Activated naive CD8-positive, alpha-beta T cell treated with anti-CD3 and anti-CD28 coated beads for 36 hours (primary cell): ENCODE results near the gene UNC5B. TPM values are rescaled to one million over a fixed set of nuclear protein-coding genes. Genes with fewer than 3 reads are reported as not detected.

Experiments
- DNase-seq: peaks from one replicate; pipeline ENCODE4 v3.0.0; 2021
- H3K27ac Mint-ChIP-seq: one replicate; pipeline ENCODE4 v1.8.0; 2022; ENCODE audit warnings: mild to moderate bottlenecking, moderate library complexity, mixed read lengths
- H3K27me3 Mint-ChIP-seq: one replicate; pipeline ENCODE4 v1.8.0; 2022; ENCODE audit warnings: mild to moderate bottlenecking, mixed read lengths
- H3K36me3 Mint-ChIP-seq: one replicate; pipeline ENCODE4 v1.8.0; 2021; ENCODE audit warnings: mild to moderate bottlenecking, mixed read lengths
- H3K4me1 Mint-ChIP-seq: one replicate; pipeline ENCODE4 v1.8.0; 2021; ENCODE audit warnings: mixed read lengths
- H3K4me3 Mint-ChIP-seq: one replicate; pipeline ENCODE4 v1.8.0; 2022; ENCODE audit warnings: mild to moderate bottlenecking, moderate library complexity, mixed read lengths
- H3K9me3 Mint-ChIP-seq: one replicate; pipeline ENCODE4 v1.8.0; 2022; ENCODE audit warnings: mixed read lengths
- total RNA-seq, 2 experiments: library from RNA; stranded (reverse); gene quantifications; one replicate each; pipeline ENCODE4 v1.2.3, GENCODE V29; 2021

The UNC5B gene
- total RNA-seq, 2 experiments from 2014 or later, result 0.04 TPM; not detected in 1

GRCh38 chr10:71338728-71339495, 126.5 kb downstream of the UNC5B start:
- Mint-ChIP-seq H3K4me3 (no peak overlapping the region), H3K9me3 (no peaks in the 10 kb centered on the region), H3K27me3 (no peaks in the 10 kb centered on the region), H3K36me3 (peaks cover 2% of the 10 kb centered on the region), H3K27ac (no peak overlapping the region), H3K4me1 (no peaks in the 10 kb centered on the region)
- DNase-seq, result no peak

DNA sequence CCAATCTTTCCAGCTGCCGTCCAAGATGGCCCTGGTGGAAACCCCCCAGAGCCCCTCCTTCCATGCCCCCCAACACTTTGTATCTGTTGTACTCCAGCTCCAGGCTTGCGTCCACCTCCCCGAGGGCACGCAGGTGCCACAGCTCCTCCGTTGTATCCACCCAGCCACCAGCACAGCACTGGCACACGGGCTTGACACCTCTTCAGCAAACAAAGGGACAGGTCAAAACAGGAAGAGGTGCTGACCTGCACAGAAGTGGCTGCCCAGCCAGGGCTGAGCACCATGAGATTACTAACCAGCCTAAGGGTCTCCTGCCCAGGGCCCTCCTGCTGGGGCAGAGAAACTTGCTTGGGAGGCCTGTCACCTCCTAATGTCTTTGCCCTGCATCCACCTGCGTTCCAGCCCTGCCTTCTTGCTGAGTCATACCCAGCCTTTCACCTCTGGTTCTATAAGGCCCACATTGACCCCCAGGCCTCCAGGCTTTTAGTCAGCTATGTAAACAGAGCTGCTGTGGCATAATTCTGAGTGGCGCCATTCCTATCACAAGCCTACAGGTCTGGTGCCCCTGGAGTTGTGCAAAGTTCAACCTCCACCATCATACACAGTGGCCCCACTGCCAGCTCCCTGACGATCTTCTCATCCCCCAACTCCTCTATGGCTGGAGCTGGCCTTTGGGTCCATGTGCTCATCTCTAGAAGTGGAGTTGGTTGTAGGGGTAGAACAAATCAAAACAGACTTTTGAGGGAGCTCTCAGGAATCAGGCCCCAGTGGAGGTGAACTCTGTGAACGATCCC, 127.6 kb downstream of the UNC5B start:
- H3K4me1 Mint-ChIP-seq, result no peaks in the 10 kb centered on the region
- no peaks in the 10 kb centered on the region for H3K9me3 Mint-ChIP-seq
- DNase-seq, result no peak

DNA sequence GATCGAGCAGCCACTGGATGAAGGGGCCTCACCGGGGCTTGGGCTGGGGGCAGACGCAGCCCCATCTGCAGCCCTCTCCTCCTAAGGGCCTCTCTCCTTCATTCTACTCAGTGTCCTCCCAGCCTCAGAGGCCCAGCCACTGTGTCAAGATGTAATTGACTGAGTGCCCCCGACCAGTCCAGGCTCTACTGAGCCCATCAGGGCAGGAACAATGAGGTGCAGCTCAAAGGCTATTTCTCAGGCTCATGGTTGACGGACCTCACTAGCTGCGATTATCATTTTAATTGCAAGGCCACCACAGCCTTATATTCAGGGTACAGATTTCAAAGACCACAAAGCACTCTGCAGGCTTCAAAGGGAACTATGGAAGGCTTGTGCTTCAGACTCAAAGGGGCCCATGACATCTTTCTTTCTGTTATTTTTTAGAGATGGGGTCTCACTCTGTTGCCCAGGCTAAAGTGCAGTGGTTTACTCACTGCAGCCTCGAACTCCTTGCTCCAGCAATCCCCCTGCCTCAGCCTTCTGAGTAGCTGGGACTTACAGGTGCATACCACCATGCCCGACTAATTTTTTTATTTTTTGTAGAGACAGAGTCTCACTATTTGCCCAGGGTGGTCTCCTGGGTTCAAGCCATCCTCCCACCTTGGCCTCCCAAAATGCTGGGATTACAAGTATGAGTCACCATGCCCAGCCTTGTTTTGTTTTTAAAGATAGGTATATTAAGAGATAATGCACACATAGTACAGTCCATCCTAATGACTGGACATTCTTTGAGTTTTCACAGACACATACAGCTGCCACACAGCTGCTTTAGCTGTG, 130.4 kb downstream of the UNC5B start:
- no peaks in the 10 kb centered on the region for H3K4me1 Mint-ChIP-seq
- DNase-seq, result no peak
- no peak overlapping the region for H3K4me3 Mint-ChIP-seq
- no peaks in the 10 kb centered on the region for H3K27me3 Mint-ChIP-seq
- no peaks in the 10 kb centered on the region for H3K9me3 Mint-ChIP-seq
- H3K36me3 Mint-ChIP-seq, result peaks cover 2% of the 10 kb centered on the region
- H3K27ac Mint-ChIP-seq, result no peak overlapping the region

More for the DNA sequence above, 127.6 kb downstream of the UNC5B start:
- Mint-ChIP-seq H3K4me3 (no peak overlapping the region), H3K27me3 (no peaks in the 10 kb centered on the region), H3K27ac (peak overlapping the region; percentile 40), H3K36me3 (peaks cover 2% of the 10 kb centered on the region)

DNA sequence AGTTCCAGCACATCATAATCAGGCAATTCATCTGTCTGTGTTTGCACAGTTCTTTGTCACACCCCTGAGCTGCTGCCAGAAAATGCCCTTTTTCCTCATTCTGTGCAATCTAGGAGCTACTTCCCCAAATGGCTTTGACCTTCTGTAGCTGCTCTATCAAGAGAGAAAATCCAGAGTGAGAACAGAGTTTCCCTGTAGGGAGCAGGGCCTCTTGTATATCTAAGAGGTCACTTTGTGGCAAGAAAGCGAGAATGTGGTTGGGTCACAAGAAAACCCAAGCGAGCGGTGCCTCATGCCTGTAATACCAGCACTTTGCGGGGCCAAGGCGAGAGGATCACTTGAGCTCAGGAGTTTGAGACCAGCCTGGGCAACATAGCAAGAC, 131.0 kb downstream of the UNC5B start:
- Mint-ChIP-seq H3K27ac (no peak overlapping the region), H3K4me3 (no peak overlapping the region), H3K27me3 (no peaks in the 10 kb centered on the region), H3K36me3 (peaks cover 2% of the 10 kb centered on the region), H3K9me3 (no peaks in the 10 kb centered on the region), H3K4me1 (no peaks in the 10 kb centered on the region)
- no peak for DNase-seq

DNA sequence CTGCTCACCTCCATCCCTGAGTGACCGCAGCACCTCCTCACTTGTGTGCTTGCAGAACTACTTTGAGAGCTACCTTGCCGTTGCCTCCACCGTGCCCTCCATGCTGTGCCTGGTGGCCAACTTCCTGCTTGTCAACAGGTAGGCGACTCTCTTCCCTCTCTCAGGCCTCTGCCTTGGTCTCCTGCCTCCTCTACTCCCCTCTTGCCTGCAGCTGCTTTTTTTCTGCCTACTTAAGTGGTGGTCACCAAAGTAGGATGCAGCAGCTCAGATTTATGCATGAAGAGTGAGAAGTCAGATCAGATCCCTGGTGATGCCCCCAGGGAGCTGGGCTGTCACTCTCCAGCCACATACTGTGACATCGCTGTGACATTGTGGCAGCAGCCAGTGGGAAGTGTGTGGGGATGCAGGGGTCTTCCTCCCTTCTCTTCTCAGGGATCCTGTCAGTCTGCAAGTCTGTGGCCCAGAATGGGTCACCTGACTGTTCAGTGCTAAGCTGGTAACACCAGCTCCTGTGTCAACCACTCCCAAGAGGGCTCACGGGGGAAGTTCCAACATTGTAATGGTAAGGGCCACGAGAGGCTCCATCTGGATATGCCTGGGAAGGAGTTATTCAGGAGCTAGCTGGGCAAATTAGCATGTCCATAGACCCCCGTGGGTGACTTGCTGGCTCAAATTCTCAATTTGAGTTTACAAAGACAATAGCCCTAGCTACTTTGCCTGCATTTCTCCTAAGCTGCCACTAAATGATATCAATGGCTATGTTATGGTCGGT, 132.0 kb downstream of the UNC5B start:
- H3K27ac Mint-ChIP-seq, result no peak overlapping the region
- DNase-seq, result no peak
- H3K4me3 Mint-ChIP-seq, result no peak overlapping the region
- no peaks in the 10 kb centered on the region for H3K9me3 Mint-ChIP-seq
- no peaks in the 10 kb centered on the region for H3K4me1 Mint-ChIP-seq
- H3K36me3 Mint-ChIP-seq, result peaks cover 2% of the 10 kb centered on the region
- no peaks in the 10 kb centered on the region for H3K27me3 Mint-ChIP-seq

DNA sequence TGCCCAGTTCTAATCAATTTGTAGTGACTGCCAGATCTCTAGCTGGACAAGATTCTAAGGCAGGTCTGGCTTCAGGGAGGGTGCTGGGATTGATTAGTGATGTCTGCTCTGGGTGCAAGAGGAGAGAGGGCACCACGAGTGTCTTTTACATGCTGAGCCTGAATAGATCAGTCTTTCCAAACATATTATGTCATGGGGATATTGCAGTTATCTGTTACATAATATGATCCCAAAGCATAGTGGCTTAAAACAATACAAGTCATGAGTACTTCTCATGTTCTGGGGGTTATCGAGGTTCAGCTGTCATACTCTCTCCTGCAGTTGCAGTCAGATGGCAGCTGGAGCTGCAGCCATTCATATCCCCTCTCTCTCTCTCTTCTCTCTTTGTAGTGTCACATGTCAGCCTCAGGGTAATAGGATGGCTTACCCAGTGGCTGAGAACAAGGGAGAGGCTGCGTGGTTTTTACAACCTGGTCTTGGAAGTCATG, 132.7 kb downstream of the UNC5B start:
- no peaks in the 10 kb centered on the region for H3K9me3 Mint-ChIP-seq
- no peak for DNase-seq
- peaks cover 2% of the 10 kb centered on the region for H3K36me3 Mint-ChIP-seq
- no peaks in the 10 kb centered on the region for H3K27me3 Mint-ChIP-seq
- no peaks in the 10 kb centered on the region for H3K4me1 Mint-ChIP-seq
- H3K27ac Mint-ChIP-seq, result no peak overlapping the region
- H3K4me3 Mint-ChIP-seq, result no peak overlapping the region

DNA sequence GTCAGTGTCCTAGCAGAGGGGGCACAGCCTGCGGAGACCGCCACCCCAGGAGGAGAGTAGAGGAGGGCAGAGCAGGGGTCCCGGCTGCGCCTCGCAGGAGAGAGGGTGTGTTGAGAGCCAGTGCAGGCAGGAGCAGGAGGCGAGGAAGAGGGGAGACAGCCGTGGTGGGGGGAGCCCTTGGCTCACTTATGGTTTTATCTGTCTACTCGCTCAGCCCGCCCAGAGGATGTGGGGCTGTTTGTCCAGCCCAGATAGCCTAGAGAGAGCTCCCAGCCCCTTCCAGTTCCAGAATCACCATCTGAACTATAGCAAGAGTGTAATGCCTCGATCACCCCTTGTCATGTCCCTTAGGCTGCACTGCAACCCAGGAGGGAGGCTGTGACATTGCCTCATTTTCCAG, 133.3 kb downstream of the UNC5B start:
- H3K36me3 Mint-ChIP-seq, result no peaks in the 10 kb centered on the region
- no peak overlapping the region for H3K27ac Mint-ChIP-seq
- no peaks in the 10 kb centered on the region for H3K9me3 Mint-ChIP-seq
- no peak overlapping the region for H3K4me3 Mint-ChIP-seq
- no peak for DNase-seq
- H3K27me3 Mint-ChIP-seq, result no peaks in the 10 kb centered on the region
- no peaks in the 10 kb centered on the region for H3K4me1 Mint-ChIP-seq

DNA sequence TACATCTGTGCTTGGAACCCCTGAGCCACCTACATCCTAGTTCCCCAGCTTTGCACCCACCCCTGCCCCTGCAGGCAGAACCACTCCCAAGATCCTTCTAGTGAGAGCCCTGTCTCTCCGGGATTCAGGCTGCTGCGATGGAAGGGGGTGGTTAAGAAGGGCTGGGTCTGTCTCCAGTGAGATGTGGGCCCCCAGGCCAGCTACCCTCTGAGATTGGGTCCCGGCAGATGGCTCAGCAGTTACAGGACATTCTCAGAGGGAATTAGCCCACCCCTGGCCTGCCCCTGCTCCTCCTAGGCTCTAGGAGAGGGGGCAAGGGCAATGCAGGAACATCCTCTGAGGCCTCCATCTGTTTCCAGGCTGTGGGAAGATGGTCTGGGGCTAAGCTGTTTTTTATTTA, 134.4 kb downstream of the UNC5B start:
- Mint-ChIP-seq H3K9me3 (no peaks in the 10 kb centered on the region), H3K4me1 (no peaks in the 10 kb centered on the region), H3K27me3 (no peaks in the 10 kb centered on the region), H3K27ac (no peak overlapping the region), H3K36me3 (no peaks in the 10 kb centered on the region), H3K4me3 (no peak overlapping the region)
- DNase-seq, result no peak

GRCh38 chr10:71347587-71348395, 135.4 kb downstream of the UNC5B start:
- H3K4me3 Mint-ChIP-seq, result no peak overlapping the region
- no peaks in the 10 kb centered on the region for H3K9me3 Mint-ChIP-seq
- no peaks in the 10 kb centered on the region for H3K27me3 Mint-ChIP-seq
- H3K36me3 Mint-ChIP-seq, result no peaks in the 10 kb centered on the region
- H3K27ac Mint-ChIP-seq, result no peak overlapping the region
- no peaks in the 10 kb centered on the region for H3K4me1 Mint-ChIP-seq
- no peak for DNase-seq

- H3K36me3 Mint-ChIP-seq, result no peaks in the 10 kb centered on the region
- H3K4me3 Mint-ChIP-seq, result no peak overlapping the region
- no peaks in the 10 kb centered on the region for H3K9me3 Mint-ChIP-seq
- DNase-seq, result no peak
- H3K4me1 Mint-ChIP-seq, result no peaks in the 10 kb centered on the region
- no peak overlapping the region for H3K27ac Mint-ChIP-seq
- H3K27me3 Mint-ChIP-seq, result no peaks in the 10 kb centered on the region
Measured at GRCh38 chr10:71348850-71349249, 136.5 kb downstream of the UNC5B start.

DNA sequence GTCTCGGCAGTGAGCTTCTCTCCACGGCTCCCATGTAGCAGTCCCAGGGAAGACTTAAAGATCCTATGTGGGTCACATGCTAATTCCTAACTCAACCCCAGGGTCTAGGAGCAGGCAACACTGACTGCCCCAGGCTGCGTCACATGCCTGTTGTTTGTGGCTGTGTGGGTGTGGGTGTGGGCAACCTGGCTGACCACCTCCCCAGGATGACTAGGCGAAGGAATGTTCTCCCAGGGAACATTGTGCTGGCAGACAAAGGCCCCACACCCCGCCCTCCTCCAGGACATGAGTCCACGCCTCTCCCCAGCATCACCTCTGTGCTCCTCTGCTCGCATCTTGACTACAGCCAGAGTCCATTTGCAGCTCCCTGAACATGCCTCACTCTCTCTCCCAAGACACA, 137.0 kb downstream of the UNC5B start:
- no peak for DNase-seq

DNA sequence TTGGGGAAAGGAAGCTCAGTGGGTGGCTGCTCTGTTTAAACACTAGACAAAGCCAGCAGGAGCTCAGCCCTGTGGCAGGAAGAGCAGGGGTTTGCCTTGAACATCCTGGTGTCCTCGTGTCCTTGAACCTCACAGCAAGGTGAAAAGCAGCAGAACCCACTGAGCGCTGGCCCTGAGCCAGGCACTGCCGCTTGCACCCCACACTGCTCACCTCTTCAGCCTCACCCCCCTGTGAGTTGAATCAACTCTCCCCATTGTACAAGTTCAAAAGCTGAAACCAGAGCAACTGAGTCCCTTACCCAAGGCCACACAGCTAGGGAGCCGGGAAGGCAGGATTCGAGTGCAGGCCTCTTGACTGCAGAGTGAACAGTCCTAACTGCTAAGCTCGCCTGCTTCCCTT, 138.7 kb downstream of the UNC5B start:
- no peak for DNase-seq
- Mint-ChIP-seq H3K9me3 (no peaks in the 10 kb centered on the region), H3K27ac (no peak overlapping the region), H3K27me3 (no peaks in the 10 kb centered on the region), H3K4me3 (no peak overlapping the region), H3K4me1 (no peaks in the 10 kb centered on the region), H3K36me3 (no peaks in the 10 kb centered on the region)

More for the DNA sequence above, 137.0 kb downstream of the UNC5B start:
- Mint-ChIP-seq H3K36me3 (no peaks in the 10 kb centered on the region), H3K4me1 (no peaks in the 10 kb centered on the region), H3K27me3 (no peaks in the 10 kb centered on the region), H3K4me3 (no peak overlapping the region), H3K9me3 (no peaks in the 10 kb centered on the region), H3K27ac (no peak overlapping the region)

- H3K27ac Mint-ChIP-seq, result no peak overlapping the region
- no peaks in the 10 kb centered on the region for H3K9me3 Mint-ChIP-seq
- no peaks in the 10 kb centered on the region for H3K36me3 Mint-ChIP-seq
Measured at GRCh38 chr10:71351628-71352319, 139.4 kb downstream of the UNC5B start.

More at GRCh38 chr10:71351628-71352319, 139.4 kb downstream of the UNC5B start:
- H3K27me3 Mint-ChIP-seq, result no peaks in the 10 kb centered on the region
- no peak overlapping the region for H3K4me3 Mint-ChIP-seq
- no peaks in the 10 kb centered on the region for H3K4me1 Mint-ChIP-seq
- DNase-seq, result no peak
